Measurements from ENCODE around the gene TRIM50.
"Not testable (repeated sequence)": the region's sequence is repeated elsewhere in the genome, so short reads cannot be mapped to it uniquely, and the experiment has no call there.

DNA sequence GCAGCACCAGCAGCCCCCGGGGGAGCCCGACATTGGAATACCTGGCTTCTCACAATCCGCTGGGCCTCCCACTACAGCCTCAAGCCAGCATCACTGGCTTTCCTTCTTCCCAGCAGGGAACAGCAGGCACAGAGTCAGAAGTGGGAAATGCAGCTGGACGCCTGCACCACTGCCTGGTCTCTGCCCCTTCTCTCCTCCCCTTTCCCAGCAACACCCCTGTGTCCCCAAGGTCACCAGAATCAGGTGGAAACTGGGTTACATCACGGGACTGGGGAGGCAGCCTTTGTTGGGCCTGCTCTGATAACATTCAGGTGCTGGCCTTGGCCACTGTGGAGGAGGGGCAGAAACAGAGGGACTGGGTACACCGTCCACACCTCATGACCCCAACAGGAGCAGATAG, 2.5 kb downstream of the TRIM50 start:
- TF ChIP-seq, protein P1, sequence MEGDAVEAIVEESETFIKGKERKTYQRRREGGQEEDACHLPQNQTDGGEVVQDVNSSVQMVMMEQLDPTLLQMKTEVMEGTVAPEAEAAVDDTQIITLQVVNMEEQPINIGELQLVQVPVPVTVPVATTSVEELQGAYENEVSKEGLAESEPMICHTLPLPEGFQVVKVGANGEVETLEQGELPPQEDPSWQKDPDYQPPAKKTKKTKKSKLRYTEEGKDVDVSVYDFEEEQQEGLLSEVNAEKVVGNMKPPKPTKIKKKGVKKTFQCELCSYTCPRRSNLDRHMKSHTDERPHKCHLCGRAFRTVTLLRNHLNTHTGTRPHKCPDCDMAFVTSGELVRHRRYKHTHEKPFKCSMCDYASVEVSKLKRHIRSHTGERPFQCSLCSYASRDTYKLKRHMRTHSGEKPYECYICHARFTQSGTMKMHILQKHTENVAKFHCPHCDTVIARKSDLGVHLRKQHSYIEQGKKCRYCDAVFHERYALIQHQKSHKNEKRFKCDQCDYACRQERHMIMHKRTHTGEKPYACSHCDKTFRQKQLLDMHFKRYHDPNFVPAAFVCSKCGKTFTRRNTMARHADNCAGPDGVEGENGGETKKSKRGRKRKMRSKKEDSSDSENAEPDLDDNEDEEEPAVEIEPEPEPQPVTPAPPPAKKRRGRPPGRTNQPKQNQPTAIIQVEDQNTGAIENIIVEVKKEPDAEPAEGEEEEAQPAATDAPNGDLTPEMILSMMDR (IDR thresholded peaks at IDR 0.05; ENCODE audit: low read depth, low read length): not testable (repeated sequence)
- TF ChIP-seq POLR2A (IDR thresholded peaks at IDR 0.05; ENCODE audit: extremely low read depth, insufficient read length): not testable (repeated sequence)

All from NB4 (cell line).